DND-41 (cell line): Measurements from ENCODE around the gene ZNF329.
"Not testable (repeated sequence)": the region's sequence is repeated elsewhere in the genome, so short reads cannot be mapped to it uniquely, and the experiment has no call there.

Experiments used
- ATAC-seq: fragments of 200-7000 bp; cut with Tn5 transposase; 3 replicates; pipeline ENCODE4 v1.9.1; 2021; ENCODE audit warnings: low read depth; ENCODE audit not compliant: insufficient read depth
- DNase-seq: peaks from one replicate; pipeline ENCODE4 v3.0.0-alpha.2; 2020
- H2AFZ ChIP-seq: 2 replicates; pipeline ENCODE4 v1.6.0; 2012; ENCODE audit warnings: low read depth, low read length
- H3K27ac ChIP-seq: 2 replicates; pipeline ENCODE4 v1.5.1; 2012; ENCODE audit warnings: low read length, inconsistent platforms
- H3K27me3 ChIP-seq: fragments of 200-600 bp; sonication (generic); 2 replicates; pipeline ENCODE4 v1.6.0; 2012; ENCODE audit warnings: low read length, mild to moderate bottlenecking, inconsistent platforms; ENCODE audit not compliant: insufficient read depth, poor library complexity
- H3K36me3 ChIP-seq: 2 replicates; pipeline ENCODE4 v1.5.1; 2012; ENCODE audit warnings: low read length, inconsistent platforms; ENCODE audit not compliant: insufficient read depth
- H3K4me1 ChIP-seq: 2 replicates; pipeline ENCODE4 v1.5.1; 2012; ENCODE audit warnings: mild to moderate bottlenecking, low read length; ENCODE audit not compliant: insufficient read depth
- H3K4me2 ChIP-seq: 2 replicates; pipeline ENCODE4 v1.6.0; 2012; ENCODE audit warnings: mild to moderate bottlenecking, moderate library complexity, low read length, inconsistent platforms; ENCODE audit not compliant: insufficient read depth
- H3K4me3 ChIP-seq, 2 experiments: fragments of 200-600 bp in 1 of 2; shearing (Covaris generic) in 1 of 2; 2 replicates each; pipeline ENCODE4 v1.5.1; 2012 to 2016; ENCODE audit warnings: inconsistent platforms in 2 of 2, low read length in 2 of 2, mild to moderate bottlenecking in 2 of 2, low read depth in 1 of 2, moderate library complexity in 1 of 2
- H3K79me2 ChIP-seq: 2 replicates; pipeline ENCODE4 v1.6.0; 2012; ENCODE audit warnings: low read length, inconsistent platforms; ENCODE audit not compliant: insufficient read depth
- H3K9ac ChIP-seq: 2 replicates; pipeline ENCODE4 v1.6.0; 2012; ENCODE audit warnings: low read depth, mild to moderate bottlenecking, inconsistent platforms, low read length, moderate library complexity
- H3K9me3 ChIP-seq: 2 replicates; pipeline ENCODE4 v1.5.1; 2012; ENCODE audit warnings: low read length, moderate library complexity, mild to moderate bottlenecking, inconsistent platforms; ENCODE audit not compliant: insufficient read depth, severe bottlenecking
- H4K20me1 ChIP-seq: 2 replicates; pipeline ENCODE4 v1.6.0; 2012; ENCODE audit warnings: low read length; ENCODE audit not compliant: insufficient read depth
- EZH2 ChIP-seq: IDR thresholded peaks from 3 replicates; pipeline ENCODE4 v1.6.1; 2012; ENCODE audit warnings: borderline replicate concordance, low read depth, mild to moderate bottlenecking, moderate library complexity, low read length, inconsistent platforms; ENCODE audit not compliant: severe bottlenecking
- TF ChIP-seq, protein P1 (sequence below): IDR thresholded peaks from 2 replicates; pipeline ENCODE4 v1.5.1; 2012; ENCODE audit warnings: borderline replicate concordance, low read length, moderate library complexity, mild to moderate bottlenecking; ENCODE audit not compliant: poor library complexity, severe bottlenecking; ENCODE audit errors: extremely low read depth

ZNF329 gene

DNA sequence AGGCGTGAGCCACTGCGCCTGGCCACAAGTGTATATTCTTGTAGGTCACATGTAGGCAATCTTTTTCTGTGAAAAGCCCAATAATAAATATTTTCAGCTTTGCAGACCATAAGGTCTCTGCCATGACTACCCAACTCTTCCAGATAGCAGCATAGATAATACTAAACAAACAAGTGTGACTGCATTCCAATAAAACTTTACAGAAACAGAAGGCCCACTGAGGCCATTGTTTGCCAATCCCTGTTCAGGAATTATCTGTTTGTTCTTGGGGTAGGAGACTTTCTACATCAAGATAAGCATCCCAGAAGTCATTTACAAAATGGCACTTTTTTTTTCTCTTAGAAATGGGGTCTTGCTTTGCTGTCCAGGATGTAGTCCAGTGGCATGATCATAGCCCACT is 2.8 kb upstream of the ZNF329 start:
- peak overlapping the region in 1 of 2 experiments; percentile 90; a peak in 2 of 4 replicates for H3K4me3 ChIP-seq
- no peak overlapping the region for H2AFZ ChIP-seq
- no peaks in the 10 kb centered on the region for H3K27me3 ChIP-seq
- H3K36me3 ChIP-seq, result peaks cover 13% of the 10 kb centered on the region
- DNase-seq (no peak), ATAC-seq (no peak)
- H3K27ac ChIP-seq, result no peak overlapping the region
- no peak for TF ChIP-seq EZH2
- TF ChIP-seq, protein P1, sequence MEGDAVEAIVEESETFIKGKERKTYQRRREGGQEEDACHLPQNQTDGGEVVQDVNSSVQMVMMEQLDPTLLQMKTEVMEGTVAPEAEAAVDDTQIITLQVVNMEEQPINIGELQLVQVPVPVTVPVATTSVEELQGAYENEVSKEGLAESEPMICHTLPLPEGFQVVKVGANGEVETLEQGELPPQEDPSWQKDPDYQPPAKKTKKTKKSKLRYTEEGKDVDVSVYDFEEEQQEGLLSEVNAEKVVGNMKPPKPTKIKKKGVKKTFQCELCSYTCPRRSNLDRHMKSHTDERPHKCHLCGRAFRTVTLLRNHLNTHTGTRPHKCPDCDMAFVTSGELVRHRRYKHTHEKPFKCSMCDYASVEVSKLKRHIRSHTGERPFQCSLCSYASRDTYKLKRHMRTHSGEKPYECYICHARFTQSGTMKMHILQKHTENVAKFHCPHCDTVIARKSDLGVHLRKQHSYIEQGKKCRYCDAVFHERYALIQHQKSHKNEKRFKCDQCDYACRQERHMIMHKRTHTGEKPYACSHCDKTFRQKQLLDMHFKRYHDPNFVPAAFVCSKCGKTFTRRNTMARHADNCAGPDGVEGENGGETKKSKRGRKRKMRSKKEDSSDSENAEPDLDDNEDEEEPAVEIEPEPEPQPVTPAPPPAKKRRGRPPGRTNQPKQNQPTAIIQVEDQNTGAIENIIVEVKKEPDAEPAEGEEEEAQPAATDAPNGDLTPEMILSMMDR, result no peak
- peak overlapping the region; percentile 82; the same call in 1 of the 2 replicates for H3K9ac ChIP-seq
- H3K79me2 ChIP-seq, result peaks cover 46% of the 10 kb centered on the region
- H3K4me1 ChIP-seq, result peaks cover 44% of the 10 kb centered on the region
- H3K9me3 ChIP-seq, result peaks cover 14% of the 10 kb centered on the region
- peak overlapping the region; percentile 98 for H3K4me2 ChIP-seq
- H4K20me1 ChIP-seq, result no peaks in the 10 kb centered on the region

DNA sequence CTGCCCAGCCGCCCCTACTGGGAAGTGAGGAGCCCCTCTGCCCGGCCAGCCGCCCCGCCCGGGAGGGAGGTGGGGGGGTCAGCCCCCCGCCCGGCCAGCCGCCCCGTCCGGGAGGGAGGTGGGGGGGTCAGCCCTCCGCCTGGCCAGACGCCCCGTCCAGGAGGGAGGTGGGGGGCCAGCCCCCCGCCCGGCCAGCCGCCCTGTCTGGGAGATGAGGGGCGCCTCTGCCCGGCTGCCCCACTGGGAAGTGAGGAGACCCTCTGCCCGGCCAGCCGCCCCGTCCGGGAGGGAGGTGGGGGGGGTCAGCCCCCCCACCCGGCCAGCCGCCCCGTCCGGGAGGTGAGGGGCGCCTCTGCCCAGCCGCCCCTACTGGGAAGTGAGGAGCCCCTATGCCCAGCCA is 3.1 kb downstream of the ZNF329 start:
- H3K4me2 ChIP-seq, DNase-seq, H4K20me1 ChIP-seq, H2AFZ ChIP-seq, H3K4me3 ChIP-seq, H3K27me3 ChIP-seq, H3K27ac ChIP-seq, ATAC-seq, H3K9ac ChIP-seq: not testable (repeated sequence)
- peaks cover 27% of the 10 kb centered on the region for H3K36me3 ChIP-seq
- H3K79me2 ChIP-seq, result peaks cover 61% of the 10 kb centered on the region
- peaks cover 37% of the 10 kb centered on the region for H3K9me3 ChIP-seq
- H3K4me1 ChIP-seq, result peaks cover 21% of the 10 kb centered on the region

DNA sequence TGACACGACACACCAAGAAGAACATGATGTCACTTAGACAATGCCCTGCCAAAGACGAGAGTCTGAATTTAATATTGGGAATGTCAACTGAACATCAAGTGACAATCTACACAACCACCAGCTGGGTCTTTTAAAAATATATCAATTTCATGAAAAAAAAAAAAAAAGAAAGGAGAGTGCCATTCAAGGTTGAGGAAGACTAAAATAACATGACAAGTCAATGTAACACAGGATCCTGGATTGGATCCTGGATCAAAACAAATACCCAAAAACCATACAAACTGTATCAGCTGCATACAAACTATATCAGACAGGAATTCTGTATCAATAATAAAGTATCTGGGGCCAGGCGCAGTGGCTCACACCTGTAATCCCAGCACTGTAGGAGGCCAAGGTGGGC is 4.7 kb downstream of the ZNF329 start:
- Histone ChIP-seq H4K20me1 (no peaks in the 10 kb centered on the region), H3K9me3 (peaks cover 42% of the 10 kb centered on the region), H3K27ac (no peak overlapping the region), H3K27me3 (no peaks in the 10 kb centered on the region), H3K4me3 (no peak overlapping the region), H2AFZ (no peak overlapping the region), H3K79me2 (peaks cover 57% of the 10 kb centered on the region), H3K4me1 (peaks cover 12% of the 10 kb centered on the region), H3K4me2 (no peak overlapping the region), H3K36me3 (peaks cover 42% of the 10 kb centered on the region), H3K9ac (no peak overlapping the region)
- ATAC-seq, result no peak
- TF ChIP-seq, protein P1, result no peak
- no peak for DNase-seq

DNA sequence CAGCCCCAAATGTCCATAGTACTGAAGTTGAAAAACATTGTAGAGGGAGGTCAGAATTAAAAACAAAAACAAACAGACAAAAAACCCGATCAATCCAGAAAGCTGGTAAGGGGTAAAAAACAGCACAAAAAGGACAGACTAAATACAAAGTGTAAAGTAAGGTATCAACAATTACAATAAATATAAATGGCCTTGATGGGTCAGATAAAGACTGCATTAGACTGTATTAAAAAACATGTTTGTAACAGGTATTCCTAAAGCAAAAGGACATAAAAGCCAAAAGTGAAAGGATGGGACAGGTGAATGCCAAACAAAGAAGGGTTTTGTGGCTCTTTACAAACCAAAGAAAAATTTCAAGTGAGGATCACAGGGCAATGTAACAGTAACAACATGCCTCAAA is 16.3 kb downstream of the ZNF329 start:
- Histone ChIP-seq H3K4me2 (no peak overlapping the region), H3K9ac (no peak overlapping the region), H3K27ac (no peak overlapping the region), H3K4me1 (no peaks in the 10 kb centered on the region), H3K4me3 (no peak overlapping the region; a peak in 1 of 4 replicates), H3K9me3 (peaks cover 88% of the 10 kb centered on the region), H4K20me1 (no peaks in the 10 kb centered on the region), H3K36me3 (peaks cover 96% of the 10 kb centered on the region), H2AFZ (no peak overlapping the region), H3K27me3 (no peaks in the 10 kb centered on the region), H3K79me2 (peaks cover 23% of the 10 kb centered on the region)
- DNase-seq (no peak), ATAC-seq (no peak)
- TF ChIP-seq, protein P1, result no peak
- no peak for TF ChIP-seq EZH2
